BJ (cell line): ENCODE measurements around the gene TNRC6B. TPM values are rescaled to one million over a fixed set of nuclear protein-coding genes. Genes with fewer than 3 reads are reported as not detected.

Experiments used
- CTCF ChIA-PET: fragments of 350-600 bp; formaldehyde crosslinking; extraction: SDS; loops from one replicate; lab custom pipeline; 2021; ENCODE audit warnings: antibody characterized with exemption, inconsistent platforms; lab: Yijun Ruan, JAX
- POLR2A ChIA-PET: fragments of 300-600 bp; sonication (Branson Sonifier 250); formaldehyde crosslinking; extraction: SDS; loops from one replicate; lab custom pipeline; 2021; ENCODE audit warnings: antibody characterized with exemption; lab: Charles Lee
- DNase-seq: peaks from one replicate; pipeline ENCODE4 v3.0.0-alpha.2; 2011; ENCODE audit warnings: low read depth
- H3K27me3 ChIP-seq: 2 replicates; pipeline ENCODE4 v1.6.0; 2011; ENCODE audit warnings: low read length; ENCODE audit not compliant: control insufficient read depth, insufficient read depth
- H3K36me3 ChIP-seq: 2 replicates; pipeline ENCODE4 v1.5.1; 2011; ENCODE audit warnings: low read length; ENCODE audit not compliant: control insufficient read depth, insufficient read depth
- H3K4me3 ChIP-seq: 2 replicates; pipeline ENCODE4 v1.5.1; 2011; ENCODE audit warnings: low read depth, mild to moderate bottlenecking, control low read depth, low read length
- CTCF ChIP-seq: IDR thresholded peaks from 2 replicates; pipeline ENCODE4 v1.5.1; 2011; ENCODE audit warnings: low read depth, mild to moderate bottlenecking, control low read depth, inconsistent platforms, low read length, moderate library complexity; ENCODE audit not compliant: insufficient read depth
- polyA plus RNA-seq: library from polyadenylated mRNA; depleted of rRNA; stranded (reverse); fragments of >200 nt; gene quantifications from 2 replicates; pipeline ENCODE4 v1.2.3, GENCODE V29; 2011

TNRC6B gene
- polyA plus RNA-seq, 1 experiment, result 8.0 TPM

DNA sequence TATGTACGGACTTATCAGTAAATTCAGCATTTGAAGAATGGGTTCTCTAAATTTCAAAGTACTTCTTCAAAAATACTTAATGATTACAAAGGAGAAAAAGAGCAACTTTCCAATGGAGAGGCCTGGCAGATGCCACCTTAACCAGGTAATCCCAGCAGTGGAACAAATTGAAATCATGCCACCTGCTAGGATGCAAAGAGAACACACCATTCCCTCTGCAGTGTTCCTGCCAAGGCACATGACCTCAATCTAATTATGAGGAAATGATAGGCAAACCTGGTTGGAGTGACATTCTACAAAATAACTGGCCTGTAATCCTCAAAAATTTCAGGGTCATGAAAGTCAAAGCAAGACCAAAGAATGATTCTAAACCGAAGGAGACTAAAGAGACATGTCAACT is 21.5 kb downstream of the TNRC6B start:
- ChIA-PET CTCF (no interaction called here), POLR2A (interaction anchor here (0.7 kb wide), 1 partner anchor 37 kb away, joined by 3 read pairs; no protein-coding TSS in a partner anchor)
- Histone ChIP-seq H3K4me3 (no peak overlapping the region), H3K27me3 (no peaks in the 10 kb centered on the region), H3K36me3 (no peaks in the 10 kb centered on the region; the same call in 1 of the 2 replicates)
- DNase-seq, result no peak
- no peak for TF ChIP-seq CTCF

DNA sequence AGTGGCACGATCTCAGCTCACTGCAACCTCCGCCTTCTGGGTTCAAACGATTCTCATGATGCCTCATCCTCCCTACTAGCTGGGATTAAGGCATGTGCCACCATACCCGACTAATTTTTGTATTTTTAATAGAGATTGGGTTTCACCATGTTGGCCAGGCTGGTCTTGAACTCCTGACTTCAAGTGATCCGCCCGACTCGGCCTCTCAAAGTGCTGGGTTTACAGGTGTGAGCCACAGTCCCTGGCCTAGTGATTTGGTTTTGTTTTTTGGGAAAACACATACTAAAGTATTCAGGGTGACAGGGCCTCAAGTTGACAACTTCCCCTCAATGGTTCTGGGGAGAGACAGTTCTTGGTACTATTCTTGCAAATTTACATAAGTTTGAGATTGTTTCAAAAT is 22.1 kb downstream of the TNRC6B start:
- no peak for DNase-seq
- ChIA-PET CTCF (no interaction called here), POLR2A (no interaction called here)
- no peaks in the 10 kb centered on the region for H3K36me3 ChIP-seq
- H3K27me3 ChIP-seq, result no peaks in the 10 kb centered on the region
- H3K4me3 ChIP-seq, result no peak overlapping the region
- no peak for TF ChIP-seq CTCF

- Histone ChIP-seq H3K36me3 (no peaks in the 10 kb centered on the region), H3K27me3 (no peaks in the 10 kb centered on the region), H3K4me3 (no peak overlapping the region)
- POLR2A ChIA-PET, result no interaction called here
- no peak for DNase-seq
- TF ChIP-seq CTCF, result no peak
- CTCF ChIA-PET, result no interaction called here
These were observed 23.2 kb downstream of the TNRC6B start for GRCh38 chr22:40200795-40201530.

- POLR2A ChIA-PET, result no interaction called here
- Histone ChIP-seq H3K36me3 (no peaks in the 10 kb centered on the region), H3K4me3 (no peak overlapping the region), H3K27me3 (no peaks in the 10 kb centered on the region)
- CTCF ChIA-PET, result interaction anchor here (1.3 kb wide), 1 partner anchor 8 kb away, joined by 3 read pairs; no protein-coding TSS in a partner anchor
- no peak for TF ChIP-seq CTCF
- DNase-seq, result no peak
These were observed 24.7 kb downstream of the TNRC6B start for GRCh38 chr22:40202225-40202944.

DNA sequence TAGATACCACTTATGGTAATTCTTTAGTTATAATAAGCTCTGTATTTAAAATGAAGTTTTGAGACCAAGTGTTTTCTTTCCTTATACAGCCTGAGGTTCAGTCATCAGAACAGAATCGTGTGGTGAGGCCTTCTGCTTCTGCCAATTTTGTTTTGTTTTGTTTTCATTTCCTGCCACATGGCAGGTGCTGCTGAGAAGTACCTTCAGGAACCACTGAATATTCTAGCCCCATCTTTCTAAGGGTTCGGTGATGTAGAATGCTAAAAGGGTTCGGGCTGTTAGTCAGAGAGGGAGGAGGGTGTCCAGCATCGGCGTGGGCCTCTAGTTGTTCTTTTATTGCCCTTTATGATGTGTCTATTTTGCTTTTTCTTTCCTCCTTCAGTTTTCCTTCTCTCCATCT is 25.8 kb downstream of the TNRC6B start:
- TF ChIP-seq CTCF, result no peak
- no peaks in the 10 kb centered on the region for H3K36me3 ChIP-seq
- H3K4me3 ChIP-seq, result no peak overlapping the region
- H3K27me3 ChIP-seq, result no peaks in the 10 kb centered on the region
- CTCF ChIA-PET, result interaction anchor here (1.3 kb wide), 1 partner anchor 9 kb away, joined by 3 read pairs; no protein-coding TSS in a partner anchor
- DNase-seq, result no peak
- POLR2A ChIA-PET, result no interaction called here
